HEK293 (cell line): ENCODE data around the gene H3-3A.

ENCODE experiments used
- BCL6B ChIP-seq: fragments of 450-650 bp; formaldehyde crosslinking; IDR thresholded peaks from 2 replicates; pipeline ENCODE4 v1.5.1; 2017; ENCODE audit warnings: missing biosample characterization, missing genetic modification characterization
- GFI1B ChIP-seq: fragments of 450-650 bp; formaldehyde crosslinking; IDR thresholded peaks from 2 replicates; pipeline ENCODE4 v1.5.1; 2016; ENCODE audit warnings: missing biosample characterization, missing genetic modification characterization
- HOXD13 ChIP-seq: sonication (generic); formaldehyde crosslinking; IDR thresholded peaks from 2 replicates; pipeline ENCODE4 v1.8.0; 2022; ENCODE audit warnings: missing genetic modification reagents, borderline replicate concordance
- MEIS1 ChIP-seq: sonication (generic); formaldehyde crosslinking; IDR thresholded peaks from 2 replicates; pipeline ENCODE4 v1.8.1; 2022; ENCODE audit warnings: missing genetic modification reagents, mild to moderate bottlenecking, borderline replicate concordance
- MZF1 ChIP-seq: fragments of 450-650 bp; formaldehyde crosslinking; IDR thresholded peaks from 2 replicates; pipeline ENCODE4 v1.5.1; 2017; ENCODE audit warnings: missing biosample characterization, missing genetic modification characterization, borderline replicate concordance
- PRDM1 ChIP-seq: fragments of 450-650 bp; formaldehyde crosslinking; IDR thresholded peaks from 2 replicates; pipeline ENCODE4; 2016; ENCODE audit warnings: missing biosample characterization, missing genetic modification characterization
- REST ChIP-seq: fragments of 450-650 bp; formaldehyde crosslinking; IDR thresholded peaks from 2 replicates; pipeline ENCODE4 v1.5.1; 2016; ENCODE audit warnings: missing biosample characterization, missing genetic modification characterization
- SP3 ChIP-seq: fragments of 450-650 bp; formaldehyde crosslinking; IDR thresholded peaks from 2 replicates; pipeline ENCODE4 v1.5.1; 2016; ENCODE audit warnings: missing biosample characterization, missing genetic modification characterization
- SP7 ChIP-seq: fragments of 450-650 bp; formaldehyde crosslinking; IDR thresholded peaks from 2 replicates; pipeline ENCODE4 v1.5.1; 2016; ENCODE audit warnings: missing biosample characterization, missing genetic modification characterization
- TSHZ1 ChIP-seq: fragments of 450-650 bp; formaldehyde crosslinking; IDR thresholded peaks from 2 replicates; pipeline ENCODE4 v1.5.1; 2016; ENCODE audit warnings: missing biosample characterization, missing genetic modification characterization, borderline replicate concordance
- WT1 ChIP-seq: fragments of 450-650 bp; formaldehyde crosslinking; IDR thresholded peaks from 2 replicates; pipeline ENCODE4 v1.5.1; 2016; ENCODE audit warnings: missing biosample characterization, missing genetic modification characterization
- ZBTB10 ChIP-seq: fragments of 450-650 bp; formaldehyde crosslinking; IDR thresholded peaks from 2 replicates; pipeline ENCODE4 v1.5.1; 2016; ENCODE audit warnings: missing biosample characterization, missing genetic modification characterization
- ZNF155 ChIP-seq: fragments of 450-650 bp; formaldehyde crosslinking; IDR thresholded peaks from 2 replicates; pipeline ENCODE4 v1.5.1; 2016; ENCODE audit warnings: missing biosample characterization, missing genetic modification characterization
- ZNF157 ChIP-seq: fragments of 450-650 bp; formaldehyde crosslinking; IDR thresholded peaks from 2 replicates; pipeline ENCODE4 v1.5.1; 2016; ENCODE audit warnings: missing biosample characterization, missing genetic modification characterization
- ZNF280D ChIP-seq: fragments of 450-650 bp; formaldehyde crosslinking; IDR thresholded peaks from 2 replicates; pipeline ENCODE4 v1.5.1; 2016; ENCODE audit warnings: missing biosample characterization, missing genetic modification characterization
- ZNF292 ChIP-seq: fragments of 450-650 bp; formaldehyde crosslinking; IDR thresholded peaks from 2 replicates; pipeline ENCODE4 v1.5.1; 2016; ENCODE audit warnings: low read depth, missing biosample characterization, missing genetic modification characterization, borderline replicate concordance
- ZNF521 ChIP-seq: fragments of 450-650 bp; formaldehyde crosslinking; IDR thresholded peaks from 2 replicates; pipeline ENCODE4 v1.5.1; 2017; ENCODE audit warnings: missing biosample characterization, mild to moderate bottlenecking, missing genetic modification characterization
- ZNF610 ChIP-seq: fragments of 450-650 bp; formaldehyde crosslinking; IDR thresholded peaks from 2 replicates; pipeline ENCODE4 v1.5.1; 2016; ENCODE audit warnings: missing biosample characterization, missing genetic modification characterization, borderline replicate concordance
- ZNF624 ChIP-seq: fragments of 450-650 bp; formaldehyde crosslinking; IDR thresholded peaks from 2 replicates; pipeline ENCODE4 v1.5.1; 2017; ENCODE audit warnings: missing biosample characterization, missing genetic modification characterization
- ZNF626 ChIP-seq: fragments of 450-650 bp; sonication (Bioruptor Pico); formaldehyde crosslinking; IDR thresholded peaks from 2 replicates; pipeline ENCODE4 v1.5.1; 2018; ENCODE audit warnings: missing biosample characterization, missing genetic modification characterization, inconsistent platforms
- ZNF664 ChIP-seq: fragments of 450-650 bp; formaldehyde crosslinking; IDR thresholded peaks from 2 replicates; pipeline ENCODE4 v1.5.1; 2016; ENCODE audit warnings: missing biosample characterization, missing genetic modification characterization
- ZNF747 ChIP-seq: fragments of 450-650 bp; formaldehyde crosslinking; IDR thresholded peaks from 2 replicates; pipeline ENCODE4 v1.5.1; 2016; ENCODE audit warnings: missing biosample characterization, missing genetic modification characterization
- ZNF791 ChIP-seq: fragments of 450-650 bp; formaldehyde crosslinking; IDR thresholded peaks from 2 replicates; pipeline ENCODE4 v1.5.1; 2016; ENCODE audit warnings: missing biosample characterization, missing genetic modification characterization
- ZNF830 ChIP-seq: fragments of 450-650 bp; IDR thresholded peaks from 2 replicates; pipeline ENCODE4 v1.5.0; 2018; ENCODE audit warnings: missing biosample characterization, missing genetic modification characterization, low read depth, mild to moderate bottlenecking, moderate library complexity
- ZXDB ChIP-seq: fragments of 450-650 bp; formaldehyde crosslinking; IDR thresholded peaks from 2 replicates; pipeline ENCODE4 v1.5.1; 2016; ENCODE audit warnings: missing biosample characterization, missing genetic modification characterization

Gene H3-3A

GRCh38 chr1:226108935-226109828 lies 46.7 kb downstream of the H3-3A start (continued):
- no peak for TF ChIP-seq ZNF610 (tag by site-specific recombination)
- TF ChIP-seq MZF1 (tag by site-specific recombination): no peak
- TF ChIP-seq ZNF292 (tag by site-specific recombination): no peak
- no peak for TF ChIP-seq WT1
- no peak for TF ChIP-seq HOXD13 (CRISPR knock-in tag)
- no peak for TF ChIP-seq ZNF791 (tag by site-specific recombination)
- no peak; the same call in 1 of the 2 replicates for TF ChIP-seq ZXDB
- no peak for TF ChIP-seq TSHZ1 (tag by site-specific recombination)
- no peak for TF ChIP-seq ZNF747
- TF ChIP-seq GFI1B (tag by site-specific recombination): peak; percentile 71
- no peak for TF ChIP-seq ZNF626 (tag by site-specific recombination)
- no peak for TF ChIP-seq ZBTB10 (tag by site-specific recombination)
- no peak for TF ChIP-seq PRDM1 (tag by site-specific recombination)
- no peak for TF ChIP-seq ZNF521 (tag by site-specific recombination)
- no peak for TF ChIP-seq ZNF280D (tag by site-specific recombination)
- TF ChIP-seq ZNF664 (tag by site-specific recombination): no peak; the same call in 1 of the 2 replicates
- TF ChIP-seq SP3 (tag by site-specific recombination): no peak; the same call in 1 of the 2 replicates
- no peak for TF ChIP-seq ZNF157
- TF ChIP-seq SP7 (tag by site-specific recombination): no peak; the same call in 1 of the 2 replicates
- no peak for TF ChIP-seq ZNF830 (tag by site-specific recombination)
- no peak for TF ChIP-seq ZNF155 (tag by site-specific recombination)
- TF ChIP-seq REST (tag by site-specific recombination): 0 out of 2 replicates have a peak, but pooled peaks have one; percentile 8
- TF ChIP-seq ZNF624 (tag by site-specific recombination): no peak
- TF ChIP-seq BCL6B (tag by site-specific recombination): no peak
- TF ChIP-seq MEIS1 (CRISPR knock-in tag): no peak
